HS-27A (cell line): ENCODE data around the gene AGPAT1.
A peak's percentile ranks its signal among the peaks of the same experiment; 100 is the strongest.

ENCODE experiments used
- DNase-seq: peaks from one replicate; pipeline ENCODE4 v3.0.0-alpha.2; 2012; ENCODE audit warnings: low read depth, missing footprints

Gene AGPAT1

GRCh38 chr6:32168807-32169591, 6.9 kb downstream of the AGPAT1 start:
- no peak for DNase-seq

DNA sequence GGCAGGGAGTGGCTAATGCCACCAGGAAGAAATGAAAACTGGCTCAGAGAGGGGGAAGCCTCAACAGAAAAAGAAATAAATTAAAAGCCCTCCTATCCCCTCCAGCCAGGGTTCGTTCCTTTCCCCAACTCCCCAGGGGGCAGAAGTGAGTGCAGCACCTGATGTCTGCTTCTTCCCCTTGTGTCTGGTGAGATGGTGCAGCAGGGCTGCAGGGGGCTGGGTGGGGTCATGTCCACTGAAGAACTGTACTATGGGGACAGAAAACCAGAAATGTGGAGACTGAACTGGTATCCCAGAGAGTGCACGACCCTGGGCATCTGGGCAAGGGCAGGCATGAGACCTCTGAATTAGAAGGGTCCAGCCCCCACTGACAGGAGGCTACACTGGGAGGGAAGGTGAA, 7.5 kb downstream of the AGPAT1 start:
- DNase-seq: no peak

- DNase-seq: no peak
These were observed 8.1 kb downstream of the AGPAT1 start for GRCh38 chr6:32167761-32168262.

DNA sequence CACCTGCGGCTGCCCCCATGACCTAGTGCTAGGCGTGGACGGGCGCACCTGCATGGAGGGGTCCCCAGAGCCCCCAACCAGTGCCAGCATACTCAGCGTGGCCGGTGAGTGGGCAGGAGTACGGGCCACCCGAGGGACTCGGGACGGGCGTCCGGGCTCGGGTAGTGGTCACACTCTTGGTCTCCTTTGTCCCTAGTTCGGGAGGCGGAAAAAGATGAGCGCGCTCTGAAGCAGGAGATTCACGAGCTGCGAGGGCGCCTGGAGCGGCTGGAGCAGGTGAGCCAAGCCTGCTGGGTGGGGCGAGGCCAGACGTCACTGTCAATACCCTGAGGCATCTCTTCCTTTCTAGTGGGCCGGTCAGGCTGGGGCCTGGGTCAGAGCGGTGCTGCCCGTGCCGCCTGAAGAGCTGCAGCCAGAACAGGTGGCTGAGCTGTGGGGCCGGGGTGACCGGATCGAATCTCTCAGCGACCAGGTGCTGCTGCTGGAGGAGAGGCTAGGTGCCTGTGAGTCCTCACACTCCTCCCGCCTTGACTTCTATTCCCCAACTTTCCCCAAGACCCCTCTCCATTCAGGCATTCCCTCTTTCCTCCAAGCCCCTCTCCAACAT, 8.6 kb downstream of the AGPAT1 start:
- no peak for DNase-seq

DNA sequence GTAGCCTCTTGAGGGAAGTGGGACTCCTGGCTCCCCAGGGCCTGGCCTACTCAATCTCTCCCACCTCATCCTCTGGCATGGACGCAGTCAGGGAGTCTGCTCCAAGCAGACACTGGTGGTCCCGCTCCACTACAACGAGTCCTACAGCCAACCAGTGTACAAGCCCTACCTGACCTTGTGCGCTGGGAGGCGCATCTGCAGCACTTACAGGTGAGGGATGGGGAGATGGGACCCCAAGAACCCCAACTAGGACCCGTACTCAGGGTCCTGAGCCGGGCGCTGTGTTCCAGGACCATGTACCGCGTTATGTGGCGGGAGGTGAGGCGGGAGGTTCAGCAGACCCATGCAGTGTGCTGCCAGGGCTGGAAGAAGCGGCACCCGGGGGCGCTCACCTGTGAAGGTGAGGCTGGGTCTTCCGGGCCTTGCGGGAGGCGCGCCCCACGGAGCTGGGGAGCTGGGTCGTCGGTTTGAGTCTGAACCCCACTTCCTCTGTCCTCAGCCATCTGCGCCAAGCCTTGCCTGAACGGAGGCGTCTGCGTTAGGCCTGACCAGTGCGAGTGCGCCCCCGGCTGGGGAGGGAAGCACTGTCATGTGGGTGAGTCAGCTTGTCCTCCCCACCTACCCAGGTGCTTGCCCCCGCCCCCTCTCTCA, 9.3 kb downstream of the AGPAT1 start:
- no peak for DNase-seq

GRCh38 chr6:32164295-32164694, 11.6 kb downstream of the AGPAT1 start, which contains the start of gene EGFL8:
Gene EGFL8, plus strand, starts transcription at chr6:32164595. Its CDS starts 1,571 bp downstream, at chr6:32166166.
- DNase-seq: no peak

DNA sequence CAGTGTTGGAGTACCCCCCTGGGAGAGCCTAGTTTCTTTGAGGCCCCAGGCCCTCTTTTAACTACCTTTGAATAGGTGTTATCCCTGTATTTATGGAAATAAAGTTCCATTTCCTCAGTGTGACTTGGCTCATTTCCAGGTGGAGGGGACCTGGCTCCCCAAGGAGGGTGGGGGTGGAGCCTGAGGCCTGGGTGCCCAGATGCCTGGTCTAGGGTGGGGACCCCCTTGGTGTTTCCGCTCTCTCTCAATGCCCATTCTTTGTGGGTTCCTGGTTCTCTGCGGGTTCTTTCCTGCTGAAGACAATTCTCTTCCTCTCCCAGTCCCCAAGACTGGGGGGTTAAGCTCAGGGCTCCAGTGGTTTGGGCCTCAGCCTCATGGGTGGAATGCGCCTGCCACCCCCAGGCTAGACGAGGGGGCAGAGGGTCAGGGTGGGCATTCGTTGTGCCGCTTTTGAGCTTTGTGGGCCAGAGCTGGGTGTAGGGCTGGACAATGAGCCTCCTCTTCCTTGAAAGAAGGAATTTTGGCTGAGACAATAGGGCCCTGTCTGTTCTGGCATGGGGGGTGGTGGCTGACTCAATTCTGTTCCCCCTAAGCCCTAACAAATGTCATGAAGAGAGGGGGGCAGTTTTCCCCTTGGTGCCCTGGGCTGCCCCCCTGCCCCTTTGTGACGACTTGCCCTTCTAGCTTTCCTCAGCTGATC, 12.2 kb downstream of the AGPAT1 start:
- DNase-seq: no peak

DNA sequence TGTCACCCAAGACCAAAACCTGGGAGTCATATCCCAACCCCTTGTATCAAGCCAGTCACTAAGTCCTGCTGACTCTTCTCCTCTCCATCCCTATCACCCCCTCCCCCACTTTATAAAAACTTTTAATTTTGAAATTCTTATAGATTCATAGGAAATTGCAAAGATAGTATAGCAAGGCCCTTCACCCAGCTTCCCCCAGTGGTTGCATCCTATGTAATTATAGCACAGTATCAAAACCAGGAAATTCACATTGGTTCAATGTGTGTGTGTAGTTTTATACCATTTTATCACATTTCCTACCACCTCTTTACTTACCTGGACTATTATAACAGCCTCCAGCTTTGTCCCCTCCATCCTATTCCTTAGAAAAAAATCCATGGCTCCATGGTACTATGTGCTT, 17.8 kb downstream of the AGPAT1 start:
- DNase-seq: no peak

DNA sequence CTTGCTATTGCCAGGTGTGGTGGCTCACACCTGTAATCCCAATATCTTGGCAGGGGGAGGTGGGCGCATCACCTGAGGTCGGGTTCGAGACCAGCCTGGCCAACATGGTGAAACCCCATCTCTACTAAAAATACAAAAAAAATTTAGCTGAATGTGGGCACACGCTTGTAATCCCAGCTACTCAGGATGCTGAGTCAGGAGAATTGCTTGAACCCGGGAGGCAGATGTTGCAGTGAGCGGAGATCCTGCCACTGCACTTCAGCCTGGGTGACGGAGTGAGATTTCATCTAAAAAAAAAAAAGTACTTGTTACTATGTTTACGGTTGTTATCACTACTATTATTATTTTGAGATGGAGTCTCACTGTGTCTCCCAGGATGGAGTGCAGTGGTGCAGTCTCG, 19.0 kb downstream of the AGPAT1 start:
- no peak for DNase-seq

DNA sequence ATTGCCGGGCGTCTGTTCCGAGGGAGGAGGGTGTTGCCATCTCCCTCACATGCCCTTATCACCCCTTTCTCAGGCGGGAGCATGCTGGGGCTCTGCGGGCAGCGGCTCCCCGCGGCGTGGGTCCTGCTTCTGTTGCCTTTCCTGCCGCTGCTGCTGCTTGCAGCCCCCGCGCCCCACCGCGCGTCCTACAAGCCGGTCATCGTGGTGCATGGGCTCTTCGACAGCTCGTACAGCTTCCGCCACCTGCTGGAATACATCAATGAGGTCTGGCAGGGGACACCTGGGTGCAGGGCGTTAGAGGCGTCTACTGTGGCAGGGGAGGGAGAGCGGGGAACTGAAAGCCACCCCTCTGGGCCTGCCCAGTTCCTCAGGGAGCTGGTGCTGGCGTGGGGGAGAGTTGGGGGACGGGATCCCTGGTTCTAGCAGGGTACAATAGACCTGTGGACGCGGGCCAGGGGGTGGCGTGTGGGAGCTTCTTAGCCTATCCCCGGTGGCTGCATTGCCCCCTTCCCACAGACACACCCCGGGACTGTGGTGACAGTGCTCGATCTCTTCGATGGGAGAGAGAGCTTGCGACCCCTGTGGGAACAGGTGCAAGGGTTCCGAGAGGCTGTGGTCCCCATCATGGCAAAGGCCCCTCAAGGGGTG, 21.2 kb downstream of the AGPAT1 start:
- no peak for DNase-seq

GRCh38 chr6:32153564-32154513, 22.0 kb downstream of the AGPAT1 start, which contains the start of gene PPT2:
Gene PPT2, plus strand, starts transcription at chr6:32154141. Its CDS starts 454 bp downstream, at chr6:32154595.
- DNase-seq: peak; percentile 90

GRCh38 chr6:32152769-32153563, 22.9 kb downstream of the AGPAT1 start:
- no peak for DNase-seq

DNA sequence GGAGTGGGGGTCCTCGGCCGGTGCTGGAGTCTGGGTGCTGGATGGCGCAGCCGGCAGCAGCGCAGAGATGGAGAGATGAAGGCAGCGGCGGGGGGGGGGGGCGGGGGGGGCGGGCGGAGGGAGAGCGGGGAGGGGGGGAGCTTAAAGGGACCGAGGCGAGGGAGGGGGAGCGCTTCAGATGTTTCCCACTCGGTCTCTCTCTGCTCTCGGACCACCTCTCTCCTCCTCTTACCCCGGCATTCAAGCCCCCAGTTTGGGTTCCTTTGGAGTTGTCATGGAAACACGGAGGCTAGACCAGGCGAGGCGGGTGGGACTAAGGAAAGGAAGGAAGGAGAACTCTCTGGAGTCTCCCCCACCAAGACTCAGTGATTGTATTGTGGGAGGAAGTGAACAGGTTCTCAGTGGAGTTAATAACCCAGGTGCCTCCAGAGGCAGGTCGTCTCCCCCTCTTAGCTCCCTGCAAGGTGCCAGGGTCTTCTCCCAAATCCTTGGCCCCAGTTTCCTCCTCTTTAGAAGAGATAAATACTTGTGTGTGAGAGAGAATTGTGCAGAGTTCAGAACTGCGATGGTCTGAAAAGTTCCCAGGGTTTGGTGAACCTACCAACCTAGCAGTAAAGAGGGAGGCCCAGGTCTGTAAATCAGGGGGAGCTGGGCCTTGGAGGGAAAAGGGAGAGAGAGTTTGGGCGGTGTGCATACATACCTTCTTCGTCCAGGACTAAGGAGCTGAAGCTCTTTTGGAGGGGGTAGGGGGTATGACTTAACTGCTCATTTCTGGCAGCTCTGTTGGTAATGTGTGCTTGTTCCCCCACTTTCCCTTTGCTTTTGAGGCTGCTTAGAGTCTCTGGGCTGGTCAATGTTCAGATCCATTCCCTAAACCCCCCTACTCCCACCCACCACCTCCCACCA, 23.8 kb downstream of the AGPAT1 start, which contains the start of gene PRRT1:
Gene PRRT1, minus strand, starts transcription at position 77 of the 906 bp plus-strand sequence. CDS start 112 bp downstream, outside the sequence.
- DNase-seq: no peak

GRCh38 chr6:32151181-32151862, 24.6 kb downstream of the AGPAT1 start:
- no peak for DNase-seq

DNA sequence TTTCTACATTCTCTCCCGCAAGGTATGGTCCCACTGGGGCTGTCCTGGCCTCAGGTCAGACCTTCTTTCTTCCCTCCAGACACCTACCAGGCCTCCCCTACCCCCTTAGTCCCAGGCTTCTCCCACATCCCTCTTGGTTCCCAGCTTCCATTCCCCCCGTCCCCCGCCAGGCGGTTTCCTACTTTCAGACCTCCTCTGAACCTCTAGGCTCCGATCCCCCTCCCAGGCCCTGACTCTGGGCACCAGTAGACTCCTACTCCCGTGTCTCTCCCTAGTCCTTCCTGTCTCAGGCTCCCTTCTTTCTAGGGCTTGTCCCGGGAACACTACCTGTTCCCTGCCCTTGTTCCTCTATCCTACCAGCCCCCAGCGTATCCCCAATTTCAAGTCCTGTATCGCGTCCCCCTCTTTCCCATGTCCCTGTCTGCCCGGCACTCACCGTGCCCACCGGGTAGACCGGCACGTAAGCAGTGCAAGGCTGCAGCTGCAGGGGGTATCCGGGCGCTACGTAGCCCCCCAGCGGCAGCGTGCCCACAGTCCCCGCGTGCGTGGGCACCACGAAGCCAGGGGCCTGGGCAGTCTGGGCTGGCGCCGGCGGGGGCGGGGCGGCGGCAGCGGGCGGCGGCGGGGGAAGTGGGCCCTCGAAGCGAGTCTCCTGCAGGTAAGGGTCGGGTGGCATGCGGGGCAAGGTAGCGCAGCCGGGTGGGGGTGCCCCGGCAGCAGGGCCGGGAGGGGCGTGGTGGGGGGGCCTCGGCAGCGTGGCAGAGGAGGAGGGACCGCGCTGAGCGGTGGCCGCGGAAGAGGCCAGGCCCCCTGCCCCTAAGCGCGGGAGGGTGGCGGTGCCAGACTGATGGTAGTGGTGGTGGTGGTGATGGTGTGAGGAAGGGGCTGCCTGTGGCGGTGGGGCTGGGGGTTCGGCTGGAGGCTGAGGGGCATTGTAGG, 25.7 kb downstream of the AGPAT1 start:
- DNase-seq: no peak

DNA sequence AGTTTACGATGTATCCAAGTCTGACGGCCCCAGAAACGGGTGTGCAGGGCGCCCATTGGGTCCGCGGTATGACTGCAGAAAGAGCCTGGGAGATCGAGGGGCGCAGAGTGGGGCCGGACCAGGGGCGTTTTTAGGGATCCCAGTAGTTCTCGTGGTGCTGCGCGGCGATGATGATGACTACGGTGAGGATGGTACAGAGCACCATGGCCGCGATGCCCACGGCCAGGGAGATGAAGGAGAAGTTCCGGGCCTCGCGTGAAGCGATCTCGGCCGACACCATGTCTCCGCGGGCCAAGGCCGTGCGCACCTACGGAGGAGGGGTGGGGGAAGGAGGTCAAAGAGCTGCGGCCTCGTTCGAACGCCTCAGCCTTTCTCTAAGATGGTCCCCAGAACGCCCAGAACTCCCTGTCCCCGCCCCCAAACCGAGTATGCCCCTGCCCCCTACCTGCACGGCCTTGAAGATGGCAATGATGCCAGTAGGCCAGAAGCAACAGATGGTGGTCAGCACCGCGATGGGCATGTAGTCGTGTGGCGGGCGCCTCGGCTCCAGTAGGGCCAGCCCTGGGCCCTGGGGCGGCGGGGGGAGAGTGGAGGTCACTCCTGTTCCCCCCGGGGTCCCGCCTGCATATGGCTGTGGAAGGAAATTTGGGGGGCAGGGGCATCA, 26.7 kb downstream of the AGPAT1 start:
- DNase-seq: no peak
